Stimulated activated CD4-positive, alpha-beta T cell treated with anti-CD3 and anti-CD28 coated beads, TNF-alpha, amount 100 ng/mL, for 1 hour (primary cell): ENCODE results near the gene S100A7.
"Not testable (repeated sequence)": the region's sequence is repeated elsewhere in the genome, so short reads cannot be mapped to it uniquely, and the experiment has no call there.

ENCODE experiments used
- DNase-seq, 3 donors: peaks; one replicate each; pipeline ENCODE4 v3.0.0-alpha.2; 2020; ENCODE audit warnings: low read depth in 3 of 3, low spot score in 1 of 3

The S100A7 gene

DNA sequence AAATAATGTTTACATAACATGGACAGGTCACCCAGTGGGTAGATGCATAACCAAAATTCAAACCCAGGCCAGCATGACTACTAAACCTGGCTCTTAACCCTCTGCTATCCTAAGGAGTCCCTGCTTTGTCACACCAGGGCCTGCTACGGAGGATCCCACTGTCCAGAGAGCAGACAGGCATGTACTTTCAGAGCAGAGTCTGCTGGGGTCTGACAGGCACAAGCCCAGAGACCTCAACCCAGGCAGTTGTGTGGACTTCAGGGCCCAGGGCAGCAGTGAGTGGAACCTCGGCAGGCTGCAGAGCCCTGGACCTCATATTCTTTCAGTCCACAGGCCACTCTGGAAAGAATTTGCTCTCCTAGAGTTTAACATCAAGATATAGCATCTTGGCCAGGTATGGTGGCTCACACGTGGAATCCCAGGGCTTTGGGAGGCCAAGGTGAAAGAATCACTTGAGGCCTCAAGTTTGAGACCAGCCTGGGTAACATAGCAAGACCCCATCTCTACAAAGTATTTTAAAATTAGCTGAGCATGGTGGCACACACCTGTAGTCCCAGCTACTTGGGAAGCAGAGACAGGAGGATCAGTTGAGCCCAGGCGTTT lies 16.1 kb upstream of the S100A7 start:
- no peak for DNase-seq

DNA sequence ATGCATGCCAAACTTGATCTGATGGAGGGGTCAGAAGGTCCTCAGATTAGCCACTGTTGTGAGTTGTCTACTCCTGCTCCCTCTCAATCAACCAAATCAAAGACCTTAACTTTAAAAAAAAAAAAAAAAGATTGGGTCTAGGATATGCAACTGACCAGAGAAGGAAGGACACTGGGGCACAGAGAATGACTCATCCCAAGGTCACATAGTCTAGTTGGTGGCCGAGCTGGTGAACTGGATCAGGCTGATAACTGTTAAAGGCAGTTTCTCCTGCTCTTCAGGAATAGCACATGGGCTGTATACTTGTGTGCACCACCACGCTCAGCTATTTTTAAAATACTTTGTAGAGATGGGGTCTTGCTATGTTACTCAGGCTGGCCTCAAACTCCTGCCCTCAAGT lies 14.8 kb upstream of the S100A7 start:
- DNase-seq = no peak

DNA sequence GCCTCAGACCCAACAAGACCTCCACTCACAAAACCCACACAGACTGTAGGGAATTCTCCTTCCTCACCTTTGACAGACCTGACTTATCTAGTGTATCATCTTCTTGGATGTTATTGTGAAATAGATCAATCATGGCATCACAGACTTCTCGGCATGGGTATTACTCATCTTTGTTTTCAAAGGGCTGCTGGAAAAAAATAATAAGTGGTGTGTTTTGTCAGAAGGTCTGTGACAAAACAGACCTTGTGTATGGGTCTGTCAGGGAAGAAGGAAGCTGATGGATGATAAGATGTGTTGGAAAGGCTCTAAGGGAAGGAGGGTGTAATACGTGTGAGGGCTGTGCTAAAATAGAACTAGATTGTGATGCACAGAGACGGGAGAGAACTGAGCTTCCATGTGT lies 13.9 kb upstream of the S100A7 start:
- no peak for DNase-seq

DNA sequence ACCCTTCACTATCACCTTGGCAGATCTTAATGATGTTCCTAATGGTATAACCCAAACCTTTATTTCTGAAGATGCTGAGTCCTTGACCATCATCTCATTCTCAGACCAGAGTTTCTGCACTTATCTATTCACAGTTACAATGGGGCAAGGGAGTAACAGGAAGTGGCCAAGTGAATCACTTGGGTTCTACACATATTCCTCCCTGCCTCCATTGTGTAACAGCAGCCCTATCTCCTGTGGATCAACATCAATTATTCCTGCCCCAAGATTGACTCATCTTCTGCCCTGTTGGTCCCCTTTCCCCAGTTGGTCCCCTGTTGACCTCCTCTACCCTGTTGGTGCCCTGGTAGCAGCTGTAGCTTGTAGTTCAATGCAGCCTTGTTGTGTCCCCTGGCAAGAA lies 10.3 kb upstream of the S100A7 start:
- DNase-seq = no peak

DNA sequence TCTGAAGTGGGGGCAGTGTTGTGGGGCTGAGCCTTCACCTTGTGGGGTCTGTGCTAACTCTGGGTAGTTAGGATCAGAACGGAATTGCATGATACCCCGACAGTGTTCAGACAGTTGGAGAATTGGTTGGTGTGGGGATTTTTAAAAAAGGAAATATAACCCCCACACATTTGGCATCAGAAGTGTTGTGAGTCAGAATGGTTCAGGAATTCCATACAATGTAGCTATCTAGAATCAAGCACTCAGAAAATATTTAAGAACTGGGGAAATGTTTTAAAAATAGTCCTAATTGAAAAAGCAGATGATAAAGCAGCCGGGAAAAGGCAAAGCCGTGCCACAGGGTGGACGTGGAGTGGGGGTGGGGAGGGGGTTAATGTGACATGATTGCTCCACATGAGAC lies 6.5 kb upstream of the S100A7 start:
- no peak for DNase-seq

DNA sequence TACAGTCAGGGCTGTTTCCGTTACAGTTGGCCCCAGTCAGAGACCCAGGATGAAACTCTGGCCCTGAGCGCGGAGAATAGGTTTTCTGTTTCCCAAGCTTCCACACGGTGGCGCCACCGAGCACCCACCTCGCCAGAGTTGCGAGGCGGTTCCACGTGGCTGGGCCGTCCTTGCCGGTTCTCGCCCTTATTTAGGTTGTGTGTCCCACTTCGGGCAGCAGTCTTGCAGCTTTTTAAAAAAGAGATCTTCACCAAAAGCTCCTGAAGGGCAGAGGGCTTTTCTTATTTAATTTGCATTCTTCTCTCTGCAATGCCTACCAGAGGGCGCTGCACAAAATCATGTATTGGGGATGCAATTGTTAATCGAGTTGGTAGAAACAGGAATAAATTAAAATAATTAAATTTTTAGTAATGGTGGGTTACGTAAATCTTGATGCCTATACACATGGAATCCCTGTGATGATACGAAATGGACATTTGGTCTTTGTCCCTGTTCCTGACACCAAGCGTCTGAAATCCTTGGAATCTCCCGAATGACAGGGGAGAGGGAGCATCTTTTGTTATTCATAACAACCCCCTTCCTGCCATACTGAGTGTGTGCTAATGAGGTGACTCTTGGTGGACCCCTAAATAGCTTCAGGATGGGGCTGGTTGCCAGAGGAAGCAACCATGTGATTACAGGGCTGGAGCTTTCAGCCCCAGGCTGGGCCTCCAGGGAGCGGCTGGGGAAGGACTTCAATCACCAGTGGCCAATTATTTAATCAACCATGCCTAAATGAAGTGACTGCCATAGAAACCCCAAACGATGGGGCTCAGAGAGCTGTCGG lies 5.6 kb upstream of the S100A7 start:
- DNase-seq = peak; percentile 7 to 64 (median 9)

DNA sequence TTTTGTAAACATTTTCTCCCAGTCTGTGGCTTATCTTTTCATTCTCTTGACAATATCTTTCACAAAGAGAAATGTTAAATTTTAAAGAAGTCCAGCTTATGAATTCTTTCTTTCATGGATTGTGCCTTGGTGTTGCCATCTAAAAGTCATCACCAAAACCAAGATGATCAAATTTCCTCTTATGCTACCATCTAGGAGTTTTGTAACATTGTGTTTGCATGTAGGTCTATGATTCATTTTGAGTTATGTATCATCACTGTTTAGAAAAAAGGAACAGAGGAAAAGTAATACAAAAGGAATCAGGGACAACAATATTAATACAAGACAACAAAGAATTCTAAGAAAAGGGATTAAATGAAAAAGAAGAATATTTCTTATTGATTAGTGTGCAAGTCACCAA lies 2.3 kb upstream of the S100A7 start:
- not testable (repeated sequence) for DNase-seq

DNA sequence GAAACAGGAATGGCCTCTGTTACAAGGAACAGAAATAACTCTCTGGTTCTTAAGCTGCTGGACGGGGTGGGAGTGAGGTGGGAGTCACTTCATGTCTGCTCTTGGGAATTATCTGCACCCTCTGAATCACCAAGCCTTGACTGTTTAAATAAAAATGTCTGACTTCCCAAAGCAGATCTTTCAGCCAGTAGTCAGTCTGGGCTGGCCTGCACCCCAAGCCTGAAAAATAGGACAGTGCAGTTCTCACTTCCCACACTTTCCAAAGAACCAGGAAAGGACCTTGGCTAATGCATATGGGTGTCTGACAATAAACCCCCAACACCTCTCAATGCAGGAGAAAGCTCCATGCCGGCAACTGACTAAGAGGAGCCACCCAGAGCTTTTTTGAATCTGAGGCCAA lies 796 bp downstream of the S100A7 start:
- DNase-seq = no peak

DNA sequence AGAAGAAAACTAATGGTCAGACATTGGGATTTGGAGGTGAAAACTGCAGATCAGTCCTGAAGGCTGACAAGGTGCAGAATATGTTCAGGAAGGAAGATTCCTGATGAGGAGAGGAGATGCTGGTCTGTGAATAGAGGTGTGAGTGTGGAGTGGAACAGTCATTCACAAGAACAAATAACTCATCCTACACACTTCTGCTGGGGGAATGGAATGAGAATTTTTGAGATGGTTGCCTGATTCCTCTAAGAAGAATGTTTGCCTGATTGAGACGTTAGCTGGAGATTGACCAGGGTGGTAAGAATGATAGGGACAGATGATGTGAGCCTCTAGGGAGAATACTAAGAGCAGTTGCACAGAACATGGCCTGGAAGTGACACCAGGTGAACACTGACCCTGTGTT lies 4.1 kb downstream of the S100A7 start:
- no peak for DNase-seq

DNA sequence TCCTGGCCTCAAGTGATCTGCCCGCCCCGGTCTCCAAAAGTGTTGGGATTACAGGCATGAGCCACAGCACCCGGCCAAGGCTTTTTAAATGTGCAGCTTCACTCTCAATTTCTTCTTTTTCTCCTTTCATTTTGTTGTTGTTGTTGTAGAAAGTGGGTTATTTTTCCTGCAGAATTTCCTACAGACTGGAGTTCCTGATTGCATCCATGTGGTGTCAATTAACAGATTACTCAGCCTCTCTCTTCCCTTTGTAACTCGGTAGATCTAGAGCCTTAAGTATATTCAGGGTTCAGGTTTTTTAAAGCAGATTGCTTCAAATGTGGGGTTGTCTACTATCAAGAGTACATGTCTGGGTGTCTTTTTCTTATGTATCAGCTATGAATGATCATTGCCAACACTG lies 11.6 kb downstream of the S100A7 start:
- not testable (repeated sequence) for DNase-seq

DNA sequence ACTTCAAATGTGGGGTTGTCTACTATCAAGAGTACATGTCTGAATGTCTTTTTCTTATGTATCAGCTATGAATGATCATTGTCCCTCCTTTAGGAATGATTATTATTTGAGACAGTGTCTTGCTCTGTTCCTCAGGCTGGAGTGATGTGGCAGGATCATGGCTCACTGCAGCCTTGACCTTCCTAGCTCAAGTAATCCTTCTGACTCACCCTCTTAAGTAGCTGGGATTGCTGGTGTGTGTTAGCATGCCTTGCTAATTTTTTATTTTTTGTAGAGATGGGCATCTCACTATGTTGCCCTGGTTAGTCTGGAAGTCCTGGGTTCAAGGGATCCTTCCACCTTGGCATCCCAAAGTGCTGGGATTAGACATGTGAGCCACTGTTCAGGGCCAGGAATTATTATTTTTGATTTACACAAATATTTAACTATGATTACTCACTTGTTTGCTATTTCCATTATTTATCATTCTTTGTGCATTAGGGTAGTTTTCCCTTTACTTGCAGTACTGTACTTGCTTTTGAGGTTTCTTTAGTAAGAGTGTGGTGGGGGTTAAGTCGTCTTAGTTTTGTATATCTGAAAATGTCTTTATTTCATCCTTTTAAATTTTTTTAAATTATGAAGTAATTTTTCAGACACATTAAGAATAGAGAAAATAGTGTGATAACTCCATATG lies 12.8 kb downstream of the S100A7 start:
- DNase-seq = no peak

DNA sequence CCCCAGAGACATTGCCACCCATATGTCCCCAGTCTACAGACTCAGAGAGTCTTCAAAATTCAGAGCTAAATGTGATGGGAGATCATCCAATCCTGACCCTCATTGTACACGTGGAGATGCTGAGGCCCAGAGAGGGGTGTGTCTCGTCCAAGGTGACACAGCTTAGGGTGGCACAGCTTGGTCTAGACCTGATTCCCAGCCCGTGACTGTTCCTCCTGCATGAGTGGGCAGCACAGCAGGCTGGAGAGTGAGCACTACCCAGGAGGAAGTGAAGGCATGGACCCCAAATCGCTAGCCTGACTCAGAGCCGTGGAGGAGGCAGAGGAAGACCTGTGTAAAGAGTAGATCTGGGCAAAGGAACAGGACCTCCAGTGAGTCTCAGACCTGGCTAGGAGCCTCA lies 16.4 kb downstream of the S100A7 start:
- no peak for DNase-seq

DNA sequence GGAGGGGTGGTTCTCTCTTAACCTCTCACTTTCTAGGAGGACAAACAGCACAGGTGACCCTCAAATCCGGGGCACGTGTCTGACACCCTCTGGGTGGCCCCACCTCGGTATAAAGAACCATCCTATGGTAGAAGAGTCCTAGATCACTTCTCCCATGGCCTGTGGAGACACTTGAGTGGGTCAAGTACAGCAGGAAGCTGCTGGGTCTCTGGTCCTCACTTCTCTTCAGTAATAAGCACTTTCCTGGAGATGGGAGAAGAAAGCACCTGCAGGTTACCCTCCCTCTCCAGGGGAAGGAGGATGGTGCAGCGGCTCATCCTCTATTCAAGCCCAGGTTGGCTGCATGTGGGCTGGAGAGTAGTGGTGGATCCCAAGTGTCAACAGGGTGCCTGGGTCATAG lies 17.0 kb downstream of the S100A7 start:
- no peak for DNase-seq

DNA sequence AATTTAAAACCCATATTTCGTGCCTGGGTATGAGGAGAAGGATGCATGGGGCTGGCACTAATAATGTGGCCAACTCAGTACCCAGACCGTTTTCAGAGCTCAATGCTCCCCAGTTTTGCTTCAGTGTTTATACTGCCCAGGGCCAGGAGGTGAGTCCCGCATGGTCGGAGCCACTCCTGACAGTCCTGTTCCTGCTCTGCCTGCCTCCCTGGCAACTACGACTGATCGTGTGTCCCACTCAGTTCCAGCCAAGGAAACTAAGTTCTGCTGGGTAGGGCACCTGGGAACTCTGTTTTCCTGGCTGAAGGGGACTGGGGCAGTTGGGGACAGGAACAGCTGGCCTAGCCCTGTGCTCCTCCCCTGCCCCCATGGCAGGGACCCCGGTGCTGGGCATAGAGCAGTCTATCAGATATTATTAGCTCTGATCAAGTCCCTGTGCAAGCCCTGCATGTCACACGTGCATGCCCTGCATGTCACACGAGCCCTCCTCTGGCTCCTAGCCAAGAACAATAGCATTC lies 19.2 kb downstream of the S100A7 start:
- no peak for DNase-seq

DNA sequence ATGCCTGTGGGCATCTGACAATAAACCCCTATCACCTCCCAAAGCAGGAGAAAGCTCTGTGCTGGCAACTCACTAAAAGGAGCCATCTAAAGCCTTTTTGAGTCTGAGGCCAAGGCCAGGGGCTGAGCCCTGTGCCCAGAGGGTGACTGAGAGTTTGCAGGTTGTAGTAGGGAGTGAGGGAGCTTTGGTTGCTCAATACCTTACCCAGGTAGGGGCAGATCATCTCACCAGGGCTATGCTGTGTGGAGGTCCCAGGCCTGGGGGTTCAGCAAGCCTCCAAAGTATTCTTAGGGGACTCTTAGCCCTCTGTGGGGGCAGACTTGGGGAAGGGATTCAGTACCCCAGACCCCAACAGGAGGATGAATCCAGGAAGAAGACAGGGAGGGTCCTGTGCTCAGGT lies 21.2 kb downstream of the S100A7 start:
- DNase-seq = no peak

DNA sequence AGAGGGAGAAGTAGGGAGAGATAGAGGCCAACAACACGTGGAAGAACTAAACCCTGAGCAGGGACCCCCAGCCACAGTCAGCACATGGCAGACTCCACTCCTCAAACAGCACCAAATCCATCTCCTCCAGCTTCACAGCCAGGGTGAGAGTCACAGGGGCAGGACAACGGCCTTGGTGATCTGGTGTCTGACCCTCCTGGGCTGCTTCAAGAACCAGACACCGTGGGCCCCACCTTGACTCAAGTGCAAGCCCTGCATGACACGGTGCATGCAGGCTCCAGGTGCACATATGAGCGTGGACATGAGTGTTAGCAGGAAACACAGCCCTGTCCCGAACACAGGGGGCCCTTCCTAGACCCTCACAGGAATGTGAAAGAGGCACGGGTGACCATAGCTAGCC lies 21.9 kb downstream of the S100A7 start:
- no peak for DNase-seq

DNA sequence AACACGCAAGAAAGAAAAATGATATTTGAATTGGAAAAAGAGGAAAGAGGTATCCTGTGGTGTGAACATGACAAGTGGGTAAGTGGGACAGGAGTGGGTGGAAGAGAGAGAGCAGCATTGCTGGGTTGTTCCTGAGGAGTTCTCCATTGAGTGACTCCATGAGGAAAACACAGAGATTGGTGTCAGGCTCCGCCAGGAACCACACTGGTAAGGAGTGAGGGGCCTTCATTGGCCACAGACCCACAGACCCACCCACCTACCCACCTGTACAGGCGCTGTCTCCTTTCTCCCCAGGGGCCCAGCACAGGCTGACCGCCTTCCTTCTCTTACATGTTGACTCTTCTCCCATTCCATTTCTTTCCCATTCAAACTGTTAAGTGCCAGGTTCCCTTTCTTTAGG lies 23.2 kb downstream of the S100A7 start:
- no peak for DNase-seq

DNA sequence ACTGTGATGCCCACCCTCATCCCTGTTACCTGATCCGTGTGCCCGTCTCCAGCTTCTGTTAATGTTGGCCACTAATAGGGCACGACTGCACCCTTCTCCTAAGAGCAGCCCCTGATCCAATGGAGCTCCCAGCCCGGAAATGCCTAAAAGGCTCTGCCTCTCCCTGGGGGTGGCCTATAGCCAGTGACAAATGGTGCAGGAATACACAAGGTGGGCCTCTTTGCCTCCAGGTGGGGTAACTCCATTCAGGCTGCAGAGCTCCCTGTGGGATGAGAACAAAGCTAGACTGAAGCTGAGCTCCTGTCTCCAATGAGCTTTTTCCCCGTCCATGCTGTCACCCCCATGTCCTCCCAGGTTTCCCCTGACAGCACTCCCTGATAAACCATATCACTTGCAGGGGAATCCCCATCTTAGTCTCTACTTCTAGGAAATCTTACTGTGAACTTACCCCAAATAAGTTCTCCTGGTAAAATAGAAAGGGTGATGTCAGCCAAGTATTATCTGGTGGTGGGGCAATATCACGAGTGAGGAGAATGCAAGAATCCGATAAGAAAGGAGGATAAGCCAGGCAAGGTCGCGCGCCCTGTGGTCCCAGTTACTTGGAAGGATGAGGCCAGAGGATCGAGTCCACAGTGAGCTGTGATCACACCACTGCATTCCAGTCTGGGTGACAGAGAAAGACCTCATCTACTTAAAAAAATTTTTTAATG lies 25.6 kb downstream of the S100A7 start:
- no peak for DNase-seq

DNA sequence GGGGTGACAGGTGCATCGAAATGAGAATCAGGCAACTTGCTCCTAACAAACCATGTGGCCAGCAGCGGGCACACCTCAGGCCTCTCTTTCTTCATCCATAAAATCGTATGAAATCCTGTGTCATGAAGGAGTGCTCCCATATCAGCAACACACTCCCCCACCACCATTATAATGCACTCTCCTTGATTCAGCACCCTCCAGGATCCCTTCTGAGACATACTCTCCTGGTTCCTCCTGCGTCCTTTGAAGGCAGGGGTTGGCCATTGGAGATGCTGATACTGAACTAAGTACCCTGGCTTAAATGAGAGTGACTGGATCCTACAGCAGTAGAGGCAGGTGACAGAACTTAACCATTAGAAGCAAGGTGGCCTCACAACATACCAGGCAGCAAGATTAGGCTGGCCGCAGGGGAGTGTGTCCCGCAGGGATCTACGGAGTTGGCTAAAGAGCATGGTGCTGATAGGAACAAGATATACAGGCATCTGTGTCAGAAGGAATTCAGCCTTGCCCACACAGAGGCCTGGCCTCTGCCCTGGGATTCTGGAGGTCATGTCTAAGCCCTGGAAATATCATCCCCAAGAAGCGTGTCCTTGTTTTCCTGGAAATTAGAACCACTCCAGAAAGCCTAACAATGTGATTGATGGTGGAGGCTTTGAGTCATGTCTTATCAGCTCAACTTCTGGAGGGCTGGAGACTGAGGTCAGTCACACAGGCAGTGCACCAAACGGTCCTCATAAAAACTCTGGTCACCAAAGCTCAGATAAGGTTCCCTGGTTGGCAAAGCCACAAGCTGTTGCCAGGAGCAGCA lies 27.4 kb downstream of the S100A7 start:
- no peak for DNase-seq

DNA sequence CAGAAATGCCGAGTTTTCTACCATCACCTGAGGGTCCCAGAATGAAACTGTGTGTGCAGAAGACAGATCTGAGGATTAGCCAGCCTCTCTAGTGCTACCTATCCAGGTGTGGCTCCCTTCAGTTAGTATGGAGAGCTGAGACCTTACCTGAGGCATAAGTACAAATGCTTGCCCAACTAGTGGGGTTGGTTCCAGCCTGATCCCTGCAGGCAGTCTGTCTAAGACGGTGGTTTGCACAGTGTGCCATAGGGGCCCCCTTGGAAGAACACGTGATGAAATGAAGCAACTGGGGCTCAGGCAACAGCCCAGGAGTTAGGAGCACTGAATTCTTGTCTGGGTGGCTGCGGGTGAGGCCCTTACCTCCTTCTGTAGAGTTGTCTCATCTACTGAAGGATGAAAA lies 28.5 kb downstream of the S100A7 start:
- no peak for DNase-seq

DNA sequence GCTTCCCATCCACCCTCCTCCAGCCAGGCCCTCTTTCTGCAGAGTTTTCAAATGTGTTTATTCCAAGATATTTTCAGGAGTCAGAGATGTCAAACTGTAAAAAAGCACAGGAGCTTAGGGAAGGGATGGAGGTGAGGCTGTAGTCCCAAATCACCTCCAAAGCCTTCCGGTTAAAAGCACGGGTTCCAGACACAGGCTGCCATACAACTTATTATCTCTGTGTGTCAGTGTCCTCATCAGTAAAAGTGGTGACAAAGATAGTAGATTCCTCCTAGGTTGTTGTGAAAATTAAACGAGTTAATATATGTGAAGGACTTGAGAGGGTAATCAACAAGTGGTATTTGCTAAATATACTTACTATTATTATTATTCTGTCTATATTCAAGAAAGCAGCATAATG lies 29.0 kb downstream of the S100A7 start:
- DNase-seq = no peak
